Measurements from ENCODE around the gene SERPINH1.

Gene SERPINH1

DNA sequence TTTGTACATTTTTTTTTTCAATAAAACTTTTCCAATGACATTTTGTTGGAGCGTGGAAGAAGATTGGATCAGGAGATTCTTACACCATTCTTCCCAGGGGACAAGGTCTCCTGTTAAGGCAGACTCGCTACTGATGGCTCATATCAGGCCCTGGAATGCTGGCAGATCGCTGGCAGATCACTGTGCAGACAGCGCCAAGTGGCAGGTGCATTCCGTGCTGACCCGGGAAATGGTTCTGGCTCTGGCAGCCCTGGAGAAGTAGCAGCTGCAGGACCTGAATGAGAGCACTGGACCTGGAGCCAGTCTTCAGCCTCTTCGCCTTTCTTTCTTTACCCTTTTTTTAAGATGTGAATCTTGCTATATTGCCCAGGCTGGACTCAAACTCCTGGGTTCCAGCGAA lies 10.7 kb downstream of the SERPINH1 start:
- H4K20me1 ChIP-seq (ENCODE audit: insufficient read depth, low read length), result no peaks in the 10 kb centered on the region
- TF ChIP-seq, protein P1, sequence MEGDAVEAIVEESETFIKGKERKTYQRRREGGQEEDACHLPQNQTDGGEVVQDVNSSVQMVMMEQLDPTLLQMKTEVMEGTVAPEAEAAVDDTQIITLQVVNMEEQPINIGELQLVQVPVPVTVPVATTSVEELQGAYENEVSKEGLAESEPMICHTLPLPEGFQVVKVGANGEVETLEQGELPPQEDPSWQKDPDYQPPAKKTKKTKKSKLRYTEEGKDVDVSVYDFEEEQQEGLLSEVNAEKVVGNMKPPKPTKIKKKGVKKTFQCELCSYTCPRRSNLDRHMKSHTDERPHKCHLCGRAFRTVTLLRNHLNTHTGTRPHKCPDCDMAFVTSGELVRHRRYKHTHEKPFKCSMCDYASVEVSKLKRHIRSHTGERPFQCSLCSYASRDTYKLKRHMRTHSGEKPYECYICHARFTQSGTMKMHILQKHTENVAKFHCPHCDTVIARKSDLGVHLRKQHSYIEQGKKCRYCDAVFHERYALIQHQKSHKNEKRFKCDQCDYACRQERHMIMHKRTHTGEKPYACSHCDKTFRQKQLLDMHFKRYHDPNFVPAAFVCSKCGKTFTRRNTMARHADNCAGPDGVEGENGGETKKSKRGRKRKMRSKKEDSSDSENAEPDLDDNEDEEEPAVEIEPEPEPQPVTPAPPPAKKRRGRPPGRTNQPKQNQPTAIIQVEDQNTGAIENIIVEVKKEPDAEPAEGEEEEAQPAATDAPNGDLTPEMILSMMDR (IDR thresholded peaks at IDR 0.05; ENCODE audit: low read length), result no peak
- no peak for TF ChIP-seq EZH2 (IDR thresholded peaks at IDR 0.05; ENCODE audit: borderline replicate concordance, low read length)

DNA sequence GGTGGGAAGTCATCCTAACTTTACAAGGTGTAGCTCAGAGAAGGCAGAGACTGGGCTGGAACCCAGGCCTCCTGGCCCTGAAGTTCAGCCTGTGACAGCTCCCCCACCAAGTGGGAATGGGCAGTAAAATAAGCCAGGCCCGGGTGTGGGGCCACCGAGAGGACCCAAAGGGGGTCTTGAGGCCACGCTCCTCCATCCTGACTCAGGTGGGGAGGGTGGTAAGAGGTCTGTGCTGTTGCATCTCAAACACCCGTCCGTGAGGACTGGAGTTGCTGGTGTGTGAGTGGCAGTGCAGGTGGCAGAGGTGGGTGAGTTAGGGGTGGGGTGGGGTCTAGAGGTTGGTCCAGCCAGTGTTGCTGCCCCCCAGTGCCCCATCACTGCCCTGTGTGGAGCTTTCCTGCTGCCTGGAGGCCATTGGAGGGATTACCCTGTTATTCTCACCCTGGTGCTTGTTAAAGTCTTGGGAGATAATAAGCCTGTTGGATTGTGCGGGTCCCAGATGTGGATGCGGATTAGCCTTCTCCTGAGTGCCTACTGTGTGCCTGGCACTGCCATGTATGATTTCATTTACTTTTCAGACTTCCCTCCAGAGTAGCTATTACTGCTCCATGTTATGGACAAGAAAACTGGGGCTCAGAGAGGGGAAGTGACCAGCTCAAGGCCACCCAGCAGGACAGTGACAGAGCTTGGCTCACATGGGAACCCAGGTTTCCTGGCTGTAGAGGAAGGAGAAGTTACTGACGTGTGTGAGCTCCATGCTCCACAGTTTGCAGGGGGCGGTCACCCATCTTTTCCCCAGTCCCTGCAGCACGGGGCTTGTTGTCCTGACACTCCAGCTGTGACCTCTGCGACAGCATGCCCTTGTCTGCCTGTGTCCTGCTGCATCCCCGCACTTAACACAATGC lies 12.9 kb downstream of the SERPINH1 start:
- Histone ChIP-seq H3K9ac (ENCODE audit: low read length) (no peak overlapping the region), H3K27ac (ENCODE audit: low read depth, low read length, poor library complexity, severe bottlenecking) (no peak overlapping the region), H3K9me2 (ENCODE audit: low read depth, low read length) (no peaks in the 10 kb centered on the region), H3K79me2 (ENCODE audit: insufficient read depth, low read length) (no peaks in the 10 kb centered on the region), H3F3A (ENCODE audit: insufficient read depth, low read length) (no peaks in the 10 kb centered on the region), H3K36me3 (ENCODE audit: insufficient read depth, low read length) (no peaks in the 10 kb centered on the region), H3K4me3 (ENCODE audit: low read depth, low read length, poor library complexity, severe bottlenecking) (no peak overlapping the region), H3K4me1 (ENCODE audit: insufficient read depth, low read length, severe bottlenecking) (no peaks in the 10 kb centered on the region), H2AFZ (ENCODE audit: low read length) (no peak overlapping the region), H3K27me3 (ENCODE audit: insufficient read depth, low read length) (no peaks in the 10 kb centered on the region), H4K20me1 (ENCODE audit: insufficient read depth, low read length) (no peaks in the 10 kb centered on the region), H3K9me3 (ENCODE audit: low read length) (no peaks in the 10 kb centered on the region), H3K4me2 (ENCODE audit: low read length) (no peak overlapping the region)
- no peak for TF ChIP-seq EZH2 (IDR thresholded peaks at IDR 0.05; ENCODE audit: borderline replicate concordance, low read length)
- TF ChIP-seq, protein P1 (IDR thresholded peaks at IDR 0.05; ENCODE audit: low read length), result no peak

More for the DNA sequence above, 10.7 kb downstream of the SERPINH1 start:
- H3K9me2 ChIP-seq (ENCODE audit: low read depth, low read length), result no peaks in the 10 kb centered on the region
- no peaks in the 10 kb centered on the region for H3K4me1 ChIP-seq (ENCODE audit: insufficient read depth, low read length, severe bottlenecking)
- no peaks in the 10 kb centered on the region for H3F3A ChIP-seq (ENCODE audit: insufficient read depth, low read length)
- H3K9me3 ChIP-seq (ENCODE audit: low read length), result no peaks in the 10 kb centered on the region
- no peaks in the 10 kb centered on the region for H3K79me2 ChIP-seq (ENCODE audit: insufficient read depth, low read length)
- no peak overlapping the region for H3K4me3 ChIP-seq (ENCODE audit: low read depth, low read length, poor library complexity, severe bottlenecking)
- no peak overlapping the region for H3K9ac ChIP-seq (ENCODE audit: low read length)
- H3K4me2 ChIP-seq (ENCODE audit: low read length), result no peak overlapping the region
- H3K27me3 ChIP-seq (ENCODE audit: insufficient read depth, low read length), result no peaks in the 10 kb centered on the region
- H2AFZ ChIP-seq (ENCODE audit: low read length), result no peak overlapping the region
- no peaks in the 10 kb centered on the region for H3K36me3 ChIP-seq (ENCODE audit: insufficient read depth, low read length)
- no peak overlapping the region for H3K27ac ChIP-seq (ENCODE audit: low read depth, low read length, poor library complexity, severe bottlenecking)

DNA sequence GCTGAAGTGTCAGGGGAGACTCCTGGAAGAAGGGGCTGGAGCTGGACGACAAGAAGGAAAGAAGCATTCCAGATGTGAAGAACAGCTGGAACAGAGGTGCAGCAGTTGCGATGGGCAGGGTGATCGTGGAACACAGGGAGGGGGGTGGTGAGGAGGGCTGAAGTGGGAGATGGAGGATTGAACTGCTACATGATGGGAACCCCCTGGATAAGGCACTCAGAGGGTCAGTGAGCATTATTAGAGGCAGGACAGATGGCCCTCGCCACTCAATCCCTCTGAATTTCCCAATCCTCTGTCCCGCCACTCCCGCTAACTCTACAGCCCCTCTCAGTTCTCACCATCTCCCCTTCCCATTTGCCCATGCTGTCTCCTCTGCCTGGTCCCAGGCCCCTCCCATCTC lies 14.0 kb downstream of the SERPINH1 start:
- H3K4me3 ChIP-seq (ENCODE audit: low read depth, low read length, poor library complexity, severe bottlenecking), result no peak overlapping the region
- no peaks in the 10 kb centered on the region for H3K27me3 ChIP-seq (ENCODE audit: insufficient read depth, low read length)
- H3K79me2 ChIP-seq (ENCODE audit: insufficient read depth, low read length), result no peaks in the 10 kb centered on the region
- no peaks in the 10 kb centered on the region for H3K9me3 ChIP-seq (ENCODE audit: low read length)
- no peak overlapping the region for H3K4me2 ChIP-seq (ENCODE audit: low read length)
- no peak overlapping the region for H3K9ac ChIP-seq (ENCODE audit: low read length)
- no peak overlapping the region for H2AFZ ChIP-seq (ENCODE audit: low read length)
- TF ChIP-seq, protein P1 (IDR thresholded peaks at IDR 0.05; ENCODE audit: low read length), result no peak
- TF ChIP-seq EZH2 (IDR thresholded peaks at IDR 0.05; ENCODE audit: borderline replicate concordance, low read length), result no peak
- no peaks in the 10 kb centered on the region for H3K9me2 ChIP-seq (ENCODE audit: low read depth, low read length)
- no peaks in the 10 kb centered on the region for H4K20me1 ChIP-seq (ENCODE audit: insufficient read depth, low read length)
- no peaks in the 10 kb centered on the region for H3F3A ChIP-seq (ENCODE audit: insufficient read depth, low read length)
- no peak overlapping the region for H3K27ac ChIP-seq (ENCODE audit: low read depth, low read length, poor library complexity, severe bottlenecking)
- H3K4me1 ChIP-seq (ENCODE audit: insufficient read depth, low read length, severe bottlenecking), result no peaks in the 10 kb centered on the region
- H3K36me3 ChIP-seq (ENCODE audit: insufficient read depth, low read length), result no peaks in the 10 kb centered on the region

All from OCI-LY1 (cell line).